ENCODE results near the gene CD52.

DNA sequence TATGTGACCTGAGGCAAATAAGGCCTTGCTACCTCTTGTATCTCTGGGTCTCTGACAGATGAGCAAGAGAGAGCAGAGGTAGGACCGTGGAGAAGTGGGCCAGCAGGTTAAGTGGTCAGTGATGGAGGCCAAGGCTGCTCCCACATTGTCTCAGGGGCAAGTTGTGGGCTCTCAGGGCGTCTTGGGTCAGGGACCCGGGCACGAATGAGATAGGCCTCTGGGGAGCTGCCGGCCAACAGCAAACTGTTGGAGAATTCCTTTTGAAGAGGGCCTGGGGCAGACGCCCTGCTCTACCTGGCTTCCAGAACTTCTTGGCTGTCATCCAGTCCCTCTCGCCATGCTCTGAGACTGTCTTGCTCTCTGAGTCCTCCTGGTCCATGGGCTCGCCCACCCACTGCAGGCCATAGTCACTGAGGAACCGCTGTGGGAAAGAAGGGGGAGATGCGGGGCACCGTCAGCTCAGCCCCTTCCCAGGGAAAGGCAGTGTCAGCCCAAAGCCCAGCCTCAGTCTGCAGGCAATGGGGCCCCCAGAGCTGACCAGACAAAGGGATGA, 23.8 kb upstream of the CD52 start:
- TF ChIP-seq, protein P1, sequence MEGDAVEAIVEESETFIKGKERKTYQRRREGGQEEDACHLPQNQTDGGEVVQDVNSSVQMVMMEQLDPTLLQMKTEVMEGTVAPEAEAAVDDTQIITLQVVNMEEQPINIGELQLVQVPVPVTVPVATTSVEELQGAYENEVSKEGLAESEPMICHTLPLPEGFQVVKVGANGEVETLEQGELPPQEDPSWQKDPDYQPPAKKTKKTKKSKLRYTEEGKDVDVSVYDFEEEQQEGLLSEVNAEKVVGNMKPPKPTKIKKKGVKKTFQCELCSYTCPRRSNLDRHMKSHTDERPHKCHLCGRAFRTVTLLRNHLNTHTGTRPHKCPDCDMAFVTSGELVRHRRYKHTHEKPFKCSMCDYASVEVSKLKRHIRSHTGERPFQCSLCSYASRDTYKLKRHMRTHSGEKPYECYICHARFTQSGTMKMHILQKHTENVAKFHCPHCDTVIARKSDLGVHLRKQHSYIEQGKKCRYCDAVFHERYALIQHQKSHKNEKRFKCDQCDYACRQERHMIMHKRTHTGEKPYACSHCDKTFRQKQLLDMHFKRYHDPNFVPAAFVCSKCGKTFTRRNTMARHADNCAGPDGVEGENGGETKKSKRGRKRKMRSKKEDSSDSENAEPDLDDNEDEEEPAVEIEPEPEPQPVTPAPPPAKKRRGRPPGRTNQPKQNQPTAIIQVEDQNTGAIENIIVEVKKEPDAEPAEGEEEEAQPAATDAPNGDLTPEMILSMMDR (IDR thresholded peaks at IDR 0.05): no peak
- TF ChIP-seq POLR2A (IDR thresholded peaks at IDR 0.05): no peak
